HepG2 (cell line): ENCODE measurements around the gene CD36. TPM values are rescaled to one million over a fixed set of nuclear protein-coding genes. Genes with fewer than 3 reads are reported as not detected.

Experiments
- ATAC-seq: fragments of 200-7000 bp; cut with Tn5 transposase; 3 replicates; pipeline ENCODE4 v1.9.1; 2020; ENCODE audit warnings: mild to moderate bottlenecking, moderate library complexity
- BruUV-seq: library from RNA; stranded (reverse); fragments of 400-500 nt; replicated peaks from 2 replicates; lab custom pipeline; 2021; lab: Mats Ljungman, UMichigan
- CTCF ChIA-PET: fragments of 300-600 bp; formaldehyde crosslinking; extraction: SDS; loops from one replicate; lab custom pipeline; 2021; ENCODE audit warnings: low total read pairs, inconsistent platforms, low intra/inter-chr PET ratio; lab: Yijun Ruan, JAX
- POLR2A ChIA-PET: fragments of 350-600 bp; sonication (Branson Sonifier 250); formaldehyde crosslinking; loops from one replicate; lab custom pipeline; 2020; ENCODE audit warnings: antibody characterized with exemption, inconsistent platforms; lab: Yijun Ruan, JAX
- DNase-seq: peaks from one replicate; pipeline ENCODE4 v3.0.0-alpha.2; 2015; ENCODE audit warnings: low spot score
- FAIRE-seq: peaks from 3 replicates; lab custom pipeline; 2011; peaks lifted over from hg19 to GRCh38; lab: Jason Lieb, UNC
- H2AFZ ChIP-seq: one replicate; pipeline ENCODE4 v1.6.1; 2011; ENCODE audit warnings: low read length, inconsistent platforms
- H3K27ac ChIP-seq: fragments of 300-600 bp; 3 replicates; pipeline ENCODE4 v1.8.0; 2011; ENCODE audit warnings: mixed run types, mild to moderate bottlenecking, mixed read lengths, low read length, inconsistent platforms; ENCODE audit not compliant: insufficient read depth; ENCODE audit errors: extremely low read length
- H3K27me3 ChIP-seq, 2 experiments: fragments of 200-600 bp in 1 of 2; 2 replicates in 1 of 2; 3 replicates in 1 of 2; pipeline versions ENCODE4 v1.6.0 to v1.8.0; 2011; ENCODE audit warnings: low read length in 2 of 2, mild to moderate bottlenecking in 2 of 2, moderate library complexity in 2 of 2, inconsistent platforms in 1 of 2; ENCODE audit not compliant: insufficient read depth in 2 of 2, control insufficient read depth in 1 of 2
- H3K36me3 ChIP-seq, 2 experiments: fragments of 200-600 bp in 1 of 2; replicated peaks in 1 of 2; 2 replicates in 1 of 2; 3 replicates in 1 of 2; pipeline versions ENCODE4 v1.5.1 to v1.8.0; 2011; ENCODE audit warnings: low read length in 2 of 2, inconsistent platforms in 1 of 2; ENCODE audit not compliant: insufficient read depth in 2 of 2, control insufficient read depth in 1 of 2
- H3K4me1 ChIP-seq: 2 replicates; pipeline ENCODE4 v1.5.1; 2012; ENCODE audit warnings: low read length, inconsistent platforms; ENCODE audit not compliant: insufficient read depth
- H3K4me2 ChIP-seq: 2 replicates; pipeline ENCODE4 v1.6.0; 2011; ENCODE audit warnings: low read depth, low read length, inconsistent platforms
- H3K4me3 ChIP-seq, 3 experiments: fragments of 200-600 bp in 1 of 3; sonication (generic), shearing (Covaris generic) in 1 of 3; replicated peaks in 1 of 3; 2 replicates each; pipeline ENCODE4 v1.5.1; 2011 to 2016; ENCODE audit warnings: low read length in 3 of 3, inconsistent platforms in 2 of 3, low read depth in 2 of 3, mild to moderate bottlenecking in 2 of 3, control low read depth in 1 of 3, mixed read lengths in 1 of 3; ENCODE audit not compliant: insufficient read depth in 1 of 3
- H3K79me2 ChIP-seq: one replicate; pipeline ENCODE4 v1.6.1; 2011; ENCODE audit warnings: low read length, inconsistent platforms; ENCODE audit not compliant: insufficient read depth
- H3K9ac ChIP-seq: 2 replicates; pipeline ENCODE4 v1.6.0; 2011; ENCODE audit warnings: mild to moderate bottlenecking, low read depth, low read length, inconsistent platforms; ENCODE audit not compliant: insufficient read depth
- H3K9me3 ChIP-seq: 2 replicates; pipeline ENCODE4 v1.5.1; 2012; ENCODE audit warnings: mild to moderate bottlenecking, low read length
- H4K20me1 ChIP-seq: 2 replicates; pipeline ENCODE4 v1.6.0; 2011; ENCODE audit warnings: inconsistent platforms, mild to moderate bottlenecking, low read length, moderate library complexity; ENCODE audit not compliant: insufficient read depth
- KLF12 ChIP-seq: sonication (generic); formaldehyde crosslinking; IDR thresholded peaks from 2 replicates; pipeline ENCODE4 v1.4.0; 2020; ENCODE audit warnings: missing genetic modification reagents, borderline replicate concordance
- MAFF ChIP-seq: IDR thresholded peaks from 2 replicates; pipeline ENCODE4 v1.6.1; 2011; ENCODE audit warnings: low read depth, low read length, improper control_type of control experiment
- NRL ChIP-seq: sonication (generic); formaldehyde crosslinking; IDR thresholded peaks from 2 replicates; pipeline ENCODE4 v1.5.0; 2020; ENCODE audit warnings: missing genetic modification reagents, mild to moderate bottlenecking, moderate library complexity, borderline replicate concordance
- PLSCR1 ChIP-seq: sonication (generic); formaldehyde crosslinking; IDR thresholded peaks from 2 replicates; pipeline ENCODE4 v1.5.0; 2020; ENCODE audit warnings: missing genetic modification reagents, mild to moderate bottlenecking, borderline replicate concordance
- SMC3 ChIP-seq: IDR thresholded peaks from 2 replicates; pipeline ENCODE4 v1.6.1; 2011; ENCODE audit warnings: low read length, improper control_type of control experiment
- ZBTB8A ChIP-seq: sonication (generic); formaldehyde crosslinking; IDR thresholded peaks from 2 replicates; pipeline ENCODE4 v1.4.0; 2020; ENCODE audit warnings: mild to moderate bottlenecking, low read depth, missing genetic modification reagents, borderline replicate concordance
- ZNF460 ChIP-seq: sonication (generic); formaldehyde crosslinking; IDR thresholded peaks from 2 replicates; pipeline ENCODE4 v1.5.1; 2020; ENCODE audit warnings: missing genetic modification reagents, mild to moderate bottlenecking, borderline replicate concordance
- ZNF775 ChIP-seq: sonication (generic); formaldehyde crosslinking; IDR thresholded peaks from 2 replicates; pipeline ENCODE4 v1.4.0; 2020; ENCODE audit warnings: missing genetic modification reagents, mild to moderate bottlenecking, moderate library complexity, borderline replicate concordance
- ZNF816 ChIP-seq: sonication (generic); formaldehyde crosslinking; IDR thresholded peaks from 2 replicates; pipeline ENCODE4 v1.8.0; 2022; ENCODE audit warnings: missing genetic modification reagents, mild to moderate bottlenecking, borderline replicate concordance
- ZNF879 ChIP-seq: sonication (generic); formaldehyde crosslinking; IDR thresholded peaks from 2 replicates; pipeline ENCODE4 v1.8.1; 2023; ENCODE audit warnings: missing genetic modification reagents
- ZSCAN31 ChIP-seq: sonication (generic); formaldehyde crosslinking; IDR thresholded peaks from 2 replicates; pipeline ENCODE4 v1.5.0; 2020; ENCODE audit warnings: low read depth, mild to moderate bottlenecking, missing genetic modification reagents
- in situ Hi-C: cut with HindIII; loops from 2 replicates; pipeline ENCODE4 v1.10.0; 2017; ENCODE audit warnings: low pct_unique_long_range_greater_than_20kb; ENCODE audit not compliant: extremely low pct_ligation_motif_present
- intact Hi-C: fragments of 100-400 bp; cut with micrococcal nuclease; formaldehyde crosslinking; loops from one replicate; pipeline ENCODE4 v1.10.0; 2022; ENCODE audit not compliant: unreplicated experiment
- polyA plus RNA-seq, 8 experiments: library from polyadenylated mRNA; depleted of rRNA in 3 of 8; stranded (reverse) in 7 of 8; unstranded in 1 of 8; fragments of >200 nt; fragmentation: Illumina TruSeq in 4 of 8; extraction: Trizol in 4 of 8; gene quantifications; 2 replicates each; pipeline versions ENCODE4 v1.2.1 to v1.2.3, GENCODE V29; 2011 to 2016; ENCODE audit warnings: low read depth in 4 of 8, missing spikeins in 1 of 8, mixed read lengths in 1 of 8; ENCODE audit not compliant: insufficient read depth in 1 of 8
- total RNA-seq, 5 experiments: library from RNA; depleted of rRNA; stranded (reverse); fragments of >200 nt; fragmentation: Illumina TruSeq; extraction: Trizol; gene quantifications; 2 replicates each; pipeline ENCODE4 v1.2.3, GENCODE V29; 2016; ENCODE audit warnings: low read depth in 1 of 5
- TF ChIP-seq, protein P1 (sequence below): sonication (generic); formaldehyde crosslinking; IDR thresholded peaks from 2 replicates; pipeline ENCODE4 v1.4.0; 2020; ENCODE audit warnings: low read depth, mild to moderate bottlenecking, missing genetic modification reagents

Gene CD36
- total and polyA plus RNA-seq, 2 of the 13 experiments (the other 11 are each of a cell fraction or from before 2014, with no cell fraction given): 2.8 to 4.8 TPM

DNA sequence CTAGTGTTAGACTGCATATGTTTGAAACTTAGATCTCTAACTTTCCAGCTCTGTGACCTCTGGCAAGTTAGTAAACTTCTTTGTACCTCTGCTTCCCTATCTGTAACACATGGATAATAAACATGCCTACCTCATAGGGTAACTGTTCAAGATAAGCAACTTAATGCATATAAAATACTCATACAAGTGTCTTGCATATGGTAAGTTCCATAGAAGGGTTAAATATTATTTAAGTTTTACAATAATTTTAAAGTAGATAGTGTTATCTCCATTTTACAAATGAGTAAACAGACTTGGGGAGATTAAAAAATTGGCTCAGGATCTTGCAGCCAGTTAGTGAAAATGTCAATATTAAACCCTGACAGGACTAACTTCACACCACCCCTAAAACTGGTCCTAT, 30.1 kb upstream of the CD36 start:
- Histone ChIP-seq H3K27me3 (no peaks in the 10 kb centered on the region), H4K20me1 (no peaks in the 10 kb centered on the region), H3K79me2 (no peaks in the 10 kb centered on the region), H3K9ac (no peak overlapping the region), H3K9me3 (no peaks in the 10 kb centered on the region), H3K4me1 (peaks cover 63% of the 10 kb centered on the region), H3K36me3 (no peaks in the 10 kb centered on the region), H3K4me2 (no peak overlapping the region), H3K27ac (no peak overlapping the region), H2AFZ (no peak overlapping the region), H3K4me3 (no peak overlapping the region)
- POLR2A ChIA-PET: no interaction called here
- in situ Hi-C loops: no loop called here
- DNase-seq (no peak), ATAC-seq (no peak), FAIRE-seq (no peak)
- BruUV-seq: no TSS peak
- CTCF ChIA-PET: no interaction called here
- intact Hi-C loops: no loop called here
- TF ChIP-seq ZNF816 (CRISPR knock-in tag) (no peak), ZNF775 (CRISPR knock-in tag) (no peak), NRL (CRISPR knock-in tag) (no peak), KLF12 (CRISPR knock-in tag) (no peak), ZSCAN31 (no peak), SMC3 (no peak), ZNF879 (CRISPR knock-in tag) (no peak), ZNF460 (no peak), MAFF (no peak), PLSCR1 (CRISPR knock-in tag) (no peak), ZBTB8A (no peak)
- TF ChIP-seq, protein P1, sequence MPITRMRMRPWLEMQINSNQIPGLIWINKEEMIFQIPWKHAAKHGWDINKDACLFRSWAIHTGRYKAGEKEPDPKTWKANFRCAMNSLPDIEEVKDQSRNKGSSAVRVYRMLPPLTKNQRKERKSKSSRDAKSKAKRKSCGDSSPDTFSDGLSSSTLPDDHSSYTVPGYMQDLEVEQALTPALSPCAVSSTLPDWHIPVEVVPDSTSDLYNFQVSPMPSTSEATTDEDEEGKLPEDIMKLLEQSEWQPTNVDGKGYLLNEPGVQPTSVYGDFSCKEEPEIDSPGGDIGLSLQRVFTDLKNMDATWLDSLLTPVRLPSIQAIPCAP: no peak
- TF ChIP-seq, all 625 proteins: peak for 0
